GM12874 (cell line): ENCODE measurements around the gene MRPS6.

Experiments
- TF ChIP-seq, protein P1 (sequence below): IDR thresholded peaks from 2 replicates; pipeline ENCODE4 v1.5.1; 2011; ENCODE audit warnings: low read depth, mild to moderate bottlenecking, control low read depth, low read length, moderate library complexity; ENCODE audit not compliant: insufficient read depth

Gene MRPS6

DNA sequence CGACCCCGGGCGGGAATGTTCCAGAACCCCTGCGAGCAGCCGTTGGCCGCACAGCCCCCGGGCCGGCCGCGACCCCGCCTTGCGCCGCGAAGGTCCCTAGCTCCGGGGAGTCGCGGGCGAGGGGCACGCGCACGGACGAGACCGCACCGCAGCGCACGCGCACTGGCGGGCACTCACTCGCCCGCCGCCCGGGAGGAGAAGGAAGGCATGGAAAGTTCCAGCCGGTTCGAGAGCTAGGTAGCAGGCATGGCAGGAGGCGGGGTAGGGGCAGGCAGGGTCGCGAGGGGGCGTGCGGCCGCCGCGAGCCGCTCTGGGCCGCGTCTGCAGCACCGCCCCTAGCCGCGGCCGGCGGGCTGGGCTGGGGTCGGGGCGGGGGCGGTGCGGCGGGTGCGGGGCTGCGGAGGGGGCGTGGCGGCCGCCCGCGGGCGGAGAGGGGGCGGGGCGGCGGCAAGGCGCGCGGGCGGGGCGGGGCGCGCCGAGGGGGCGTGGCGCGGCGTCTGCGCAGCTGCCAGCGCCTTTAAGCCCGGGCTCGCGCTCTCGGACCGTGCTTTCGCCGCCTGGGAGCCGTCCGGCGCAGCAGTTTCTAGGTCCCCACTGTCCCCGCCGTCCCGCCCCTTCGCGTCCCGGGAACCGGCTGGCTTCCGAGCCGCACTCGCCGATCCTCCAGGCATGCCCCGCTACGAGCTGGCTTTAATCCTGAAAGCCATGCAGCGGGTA is at the start of gene MRPS6, which contains the start of gene SLC5A3:
MRPS6 (plus strand) TSS at position 547 of the 717 bp plus-strand sequence; CDS start at position 670, 123 bp downstream.
SLC5A3 (plus strand) TSS at position 547 of the 717 bp plus-strand sequence. CDS start 21,621 bp downstream, outside the sequence.
- TF ChIP-seq, protein P1, sequence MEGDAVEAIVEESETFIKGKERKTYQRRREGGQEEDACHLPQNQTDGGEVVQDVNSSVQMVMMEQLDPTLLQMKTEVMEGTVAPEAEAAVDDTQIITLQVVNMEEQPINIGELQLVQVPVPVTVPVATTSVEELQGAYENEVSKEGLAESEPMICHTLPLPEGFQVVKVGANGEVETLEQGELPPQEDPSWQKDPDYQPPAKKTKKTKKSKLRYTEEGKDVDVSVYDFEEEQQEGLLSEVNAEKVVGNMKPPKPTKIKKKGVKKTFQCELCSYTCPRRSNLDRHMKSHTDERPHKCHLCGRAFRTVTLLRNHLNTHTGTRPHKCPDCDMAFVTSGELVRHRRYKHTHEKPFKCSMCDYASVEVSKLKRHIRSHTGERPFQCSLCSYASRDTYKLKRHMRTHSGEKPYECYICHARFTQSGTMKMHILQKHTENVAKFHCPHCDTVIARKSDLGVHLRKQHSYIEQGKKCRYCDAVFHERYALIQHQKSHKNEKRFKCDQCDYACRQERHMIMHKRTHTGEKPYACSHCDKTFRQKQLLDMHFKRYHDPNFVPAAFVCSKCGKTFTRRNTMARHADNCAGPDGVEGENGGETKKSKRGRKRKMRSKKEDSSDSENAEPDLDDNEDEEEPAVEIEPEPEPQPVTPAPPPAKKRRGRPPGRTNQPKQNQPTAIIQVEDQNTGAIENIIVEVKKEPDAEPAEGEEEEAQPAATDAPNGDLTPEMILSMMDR: no peak

DNA sequence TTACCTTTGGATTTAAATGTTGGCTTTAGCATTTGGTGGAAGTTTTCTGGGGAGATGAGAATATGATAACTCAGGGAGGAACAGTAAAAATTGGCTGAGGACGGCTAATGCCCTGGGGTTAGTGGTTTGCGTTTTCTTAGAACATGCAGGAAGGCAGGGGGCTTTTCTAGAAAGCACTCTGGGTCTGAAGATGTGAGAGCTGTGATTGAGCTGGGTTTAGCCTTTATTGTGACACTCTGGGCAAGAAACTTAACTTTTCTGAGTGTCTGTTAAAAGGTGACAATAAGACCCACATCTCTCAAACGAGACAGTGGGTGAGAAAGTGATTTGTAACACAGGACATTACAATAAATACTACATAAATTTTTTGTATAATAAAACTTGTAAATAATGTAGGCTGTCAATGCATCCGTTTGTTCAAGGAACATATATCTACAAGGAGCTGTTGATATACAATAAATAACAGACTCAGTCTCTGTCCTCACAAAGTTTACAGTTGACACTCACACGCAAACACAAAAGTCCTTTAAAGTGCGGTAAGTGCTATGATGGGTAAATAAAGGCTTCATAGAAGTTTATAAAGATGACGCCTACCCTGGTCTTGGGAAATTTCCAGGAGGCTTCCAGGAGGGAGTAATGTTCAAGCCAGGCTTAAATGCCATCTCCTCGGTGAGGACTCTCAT is 49.5 kb upstream of the MRPS6 start:
- TF ChIP-seq, protein P1: no peak

DNA sequence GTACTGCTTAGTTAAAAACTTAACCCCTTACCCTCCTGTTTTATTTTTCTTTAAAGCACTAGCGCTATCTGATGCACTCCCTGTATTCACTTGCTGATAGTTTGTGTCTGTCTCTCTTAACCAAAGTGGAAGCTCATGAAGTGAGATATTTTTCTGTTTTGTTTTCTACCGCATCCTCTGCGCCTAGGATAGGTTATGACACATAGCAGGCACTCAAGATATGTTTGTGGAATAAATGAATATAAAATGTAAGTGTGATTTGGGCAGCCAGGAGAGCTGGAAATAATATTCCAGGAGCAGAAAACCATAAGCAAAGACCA is 49.0 kb upstream of the MRPS6 start:
- TF ChIP-seq, protein P1: no peak

DNA sequence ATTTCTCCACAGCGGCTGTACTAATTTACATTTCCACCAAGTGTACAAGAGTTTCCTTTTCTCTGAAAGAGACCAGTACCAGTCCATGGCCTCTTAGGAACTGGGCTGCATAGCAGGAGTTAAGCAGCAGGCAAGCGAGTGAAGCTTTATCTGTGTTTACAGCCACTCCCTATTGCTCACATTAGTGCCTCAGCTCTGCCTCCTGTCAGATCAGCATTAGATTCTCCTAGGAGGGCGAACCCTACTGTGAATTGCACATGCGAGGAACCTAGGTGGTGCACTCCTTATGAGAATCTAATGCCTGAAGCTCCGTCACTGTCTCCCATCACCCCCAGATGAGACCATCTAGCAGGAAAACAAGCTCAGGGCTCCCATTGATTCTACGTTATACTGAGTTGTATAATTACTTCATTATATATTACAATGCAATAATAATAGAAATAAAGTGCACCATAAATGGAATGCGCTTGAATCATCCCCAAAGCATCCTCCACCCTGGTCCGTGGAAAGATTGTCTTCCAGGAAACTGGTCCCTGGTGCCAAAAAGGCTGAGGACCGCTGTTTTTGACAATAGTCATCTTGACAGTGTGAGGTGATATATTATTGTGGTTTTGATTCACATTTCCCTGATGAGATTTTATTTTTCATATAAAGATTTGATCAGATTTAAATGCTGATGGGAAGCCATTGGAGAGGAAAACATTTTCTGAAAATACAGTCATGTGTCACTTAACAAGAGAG is 45.5 kb upstream of the MRPS6 start:
- TF ChIP-seq, protein P1: no peak

DNA sequence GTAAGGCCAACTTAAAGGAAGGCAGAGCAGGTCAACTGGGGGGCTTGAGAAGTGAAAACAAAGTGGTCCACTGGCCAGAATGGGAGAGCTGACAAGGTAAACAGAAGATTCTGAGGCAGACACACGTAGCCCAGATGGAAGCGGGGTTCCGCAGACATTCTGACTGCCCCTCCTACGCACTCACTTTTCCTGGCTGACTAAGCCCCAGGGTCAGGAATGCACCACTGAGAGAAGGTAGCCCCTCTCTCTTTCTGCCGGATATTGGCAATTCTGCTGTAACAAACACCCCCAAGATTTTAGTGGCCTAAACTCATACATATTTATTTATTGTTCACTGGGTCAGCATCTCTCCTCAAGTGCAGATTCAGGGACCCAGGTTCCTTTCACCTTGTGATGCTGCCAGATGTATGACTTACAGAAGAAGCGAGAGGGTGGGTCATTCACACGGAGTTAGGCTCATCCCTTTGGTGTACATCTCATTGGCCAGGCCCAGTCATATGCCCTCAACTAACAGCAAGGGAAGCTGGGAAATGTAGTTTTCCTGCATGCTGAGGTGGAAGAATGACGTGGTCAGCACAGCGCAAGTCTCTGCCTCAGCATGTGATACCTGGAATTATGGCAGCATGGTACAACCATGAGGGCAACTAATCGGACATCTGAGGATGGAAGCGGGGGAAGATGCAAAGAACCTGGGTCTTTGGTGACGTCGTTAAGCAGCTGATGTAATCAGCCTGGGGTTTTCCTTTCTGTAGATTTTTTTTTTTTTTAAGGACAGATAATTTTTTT is 43.4 kb upstream of the MRPS6 start:
- TF ChIP-seq, protein P1: no peak

DNA sequence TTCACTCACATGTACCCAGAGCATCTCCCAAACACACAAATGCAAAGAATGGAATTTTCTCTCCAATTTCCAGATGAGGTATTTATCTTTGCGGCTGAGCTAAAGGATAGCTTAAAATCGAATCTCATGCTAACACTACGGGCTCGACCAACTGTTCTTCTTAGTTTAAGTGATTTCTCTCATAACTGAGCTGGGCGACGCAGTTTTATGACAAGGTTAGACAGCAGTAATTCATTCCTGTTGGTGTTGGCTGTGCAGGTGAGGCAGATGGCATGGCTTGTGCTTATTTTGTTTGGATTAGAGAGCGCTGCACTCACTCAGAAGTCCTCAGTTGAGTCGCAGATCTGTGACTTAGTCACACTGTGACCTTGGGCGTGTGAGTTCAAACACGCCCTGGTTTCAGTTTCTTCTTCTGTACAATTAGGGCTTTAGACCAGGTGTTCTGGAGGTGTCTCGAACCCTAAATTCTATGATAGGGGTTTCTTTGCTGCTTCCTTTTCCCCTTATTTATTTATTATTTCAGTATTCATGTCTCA is 41.5 kb upstream of the MRPS6 start:
- TF ChIP-seq, protein P1: no peak
